Testis (tissue), 3 donors: Measurements from ENCODE around the gene POLR3K. TPM values are rescaled to one million over a fixed set of nuclear protein-coding genes. Genes with fewer than 3 reads are reported as not detected.
"Not testable (repeated sequence)": the region's sequence is repeated elsewhere in the genome, so short reads cannot be mapped to it uniquely, and the experiment has no call there.

Source experiments
- DNase-seq: peaks from one replicate; pipeline ENCODE4 v3.0.0-alpha.2; 2019
- H3K27ac ChIP-seq, 2 donors: fragments of 200-600 bp; sonication (generic); one replicate each; pipeline ENCODE4 v1.5.1; 2019
- H3K27me3 ChIP-seq: fragments of 200-600 bp; sonication (generic); one replicate; pipeline ENCODE4 v1.5.1; 2019
- H3K36me3 ChIP-seq: fragments of 200-600 bp; sonication (generic); one replicate; pipeline ENCODE4 v1.5.1; 2017; ENCODE audit warnings: low read depth; ENCODE audit errors: missing control alignments
- H3K4me1 ChIP-seq: fragments of 200-600 bp; sonication (generic); one replicate; pipeline ENCODE4 v1.5.1; 2019
- H3K4me3 ChIP-seq, 2 donors: fragments of 200-600 bp; sonication (generic); one replicate each; pipeline ENCODE4 v1.5.1; 2017 to 2019
- H3K9me3 ChIP-seq: fragments of 200-600 bp; sonication (generic); one replicate; pipeline ENCODE4 v1.5.1; 2017
- CTCF ChIP-seq, 3 experiments: fragments of 450-650 bp in 2 of 3; fragments of 200-600 bp in 1 of 3; sonication (generic) in 1 of 3; IDR thresholded peaks; one replicate each; pipeline ENCODE4 v1.5.1; 2016 to 2019; ENCODE audit warnings: antibody characterized with exemption in 3 of 3, mild to moderate bottlenecking in 2 of 3, moderate library complexity in 1 of 3
- POLR2A ChIP-seq: fragments of 450-650 bp; IDR thresholded peaks from one replicate; pipeline ENCODE4 v1.6.1; 2017; ENCODE audit warnings: antibody characterized with exemption, mild to moderate bottlenecking, moderate library complexity
- WGBS, 2 donors: methylation state at CpG; one replicate each; pipeline ENCODE4 v1.1.5; 2018; 5-methylcytosine and 5-hydroxymethylcytosine counted together
- intact Hi-C: fragments of 100-400 bp; cut with DNase I; formaldehyde crosslinking; loops from one replicate; pipeline ENCODE4 v1.15.1; 2023; ENCODE audit warnings: low total_unique reads
- polyA plus RNA-seq: library from polyadenylated mRNA; stranded (reverse); fragments of 350-450 nt; fragmentation: Illumina TruSeq; extraction: RNeasy Lipid Tissue Mini Kit (QIAGEN cat#74804); gene quantifications from one replicate; pipeline ENCODE4 v1.2.3, GENCODE V29; 2014; ENCODE audit warnings: low read depth, low replicate concordance; ENCODE audit not compliant: insufficient read depth
- total RNA-seq, 2 donors: library from RNA; depleted of rRNA; stranded (reverse); fragments of >200 nt; gene quantifications; one replicate each; pipeline ENCODE4 v1.2.3, GENCODE V29; 2016

The POLR3K gene
- total and polyA plus RNA-seq, 3 donors from 2014 or later, result 2.4 to 6.5 (median 3.0) TPM

DNA sequence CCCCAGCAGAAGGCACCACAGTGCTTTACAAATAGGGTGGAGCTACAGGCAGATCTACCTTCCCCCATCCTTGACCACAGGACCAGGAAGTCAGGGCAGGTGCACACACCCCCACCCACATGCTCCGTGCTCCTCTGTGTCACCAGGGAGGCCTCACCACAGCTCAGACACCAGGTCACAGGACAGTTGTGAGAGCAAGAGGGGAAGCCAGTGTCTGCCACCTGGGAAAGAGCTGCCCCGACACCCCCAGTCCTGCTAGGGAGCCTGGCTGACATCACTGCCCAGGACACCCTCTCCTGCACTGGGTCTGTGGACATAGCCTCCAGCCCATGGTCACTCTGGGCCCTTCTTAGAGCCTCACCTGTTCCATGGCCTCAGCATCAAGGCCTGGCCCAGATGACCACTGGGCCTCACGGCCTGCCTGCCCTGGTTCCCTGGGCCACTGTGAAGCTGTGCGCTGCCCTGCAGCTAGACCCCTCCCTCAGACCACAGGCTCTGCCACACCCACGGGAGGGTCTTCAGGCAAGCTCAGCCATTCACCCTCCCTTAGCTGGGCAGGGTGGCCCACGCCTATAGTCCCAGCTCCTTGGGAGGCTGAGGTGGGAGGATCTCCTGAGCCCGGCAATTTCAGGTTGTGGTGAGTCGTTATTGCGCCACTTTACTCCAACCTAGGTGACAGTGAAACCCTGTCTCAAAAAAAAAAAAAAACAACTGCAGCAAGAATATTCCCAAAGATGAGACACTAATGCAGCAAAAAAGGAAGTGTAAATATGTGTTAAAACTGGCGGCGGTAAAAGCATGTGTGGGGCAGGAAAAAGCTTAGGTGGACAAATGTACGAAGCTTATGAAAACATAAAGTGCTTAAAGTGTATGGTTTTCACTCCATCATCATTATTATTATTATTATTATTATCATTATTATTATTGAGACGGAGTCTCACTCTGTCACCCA, 14.2 kb downstream of the POLR3K start:
- no peaks in the 10 kb centered on the region for H3K36me3 ChIP-seq
- intact Hi-C loops, result no loop called here
- no peaks in the 10 kb centered on the region for H3K27me3 ChIP-seq
- H3K27ac ChIP-seq, result no peak overlapping the region
- H3K9me3 ChIP-seq, result no peaks in the 10 kb centered on the region
- WGBS, 2 donors, result 90 to 92% methylated on average over 11 to 13 of the region's 13 CpGs
- DNase-seq, result no peak
- no peak for TF ChIP-seq CTCF (IDR thresholded peaks at IDR 0.05)
- no peak for TF ChIP-seq POLR2A
- H3K4me1 ChIP-seq, result no peaks in the 10 kb centered on the region
- H3K4me3 ChIP-seq, result no peak overlapping the region

- H3K9me3 ChIP-seq, H3K36me3 ChIP-seq, DNase-seq, H3K27me3 ChIP-seq, intact Hi-C loops, H3K4me3 ChIP-seq, H3K4me1 ChIP-seq, H3K27ac ChIP-seq: not testable (repeated sequence)
- 73 to 94% methylated on average over 8 to 11 of the region's 11 CpGs for WGBS, 2 donors
Measured at GRCh38 chr16:38206-38605, 15.2 kb downstream of the POLR3K start.

DNA sequence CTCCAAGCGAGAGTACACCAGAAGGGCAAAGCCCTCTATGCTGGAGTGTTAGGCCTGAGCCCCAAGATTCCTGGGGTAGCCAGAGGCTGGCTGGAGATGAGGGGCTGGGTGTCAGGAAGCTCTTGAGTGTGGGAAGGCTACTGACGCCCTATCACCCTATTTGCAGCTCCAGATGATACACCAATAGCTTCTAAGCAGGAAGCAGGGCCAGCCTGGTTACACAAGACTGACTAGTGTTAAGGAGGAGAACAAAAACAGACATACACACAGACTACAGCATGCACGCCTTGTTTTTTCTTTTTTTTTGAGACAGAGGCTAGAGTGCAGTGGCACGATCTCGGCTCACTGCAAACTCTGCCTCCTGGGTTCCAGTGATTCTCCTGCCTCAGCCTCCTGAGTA, 15.9 kb downstream of the POLR3K start:
- H3K9me3 ChIP-seq, result no peaks in the 10 kb centered on the region
- H3K27ac ChIP-seq, result no peak overlapping the region
- intact Hi-C loops, result no loop called here
- H3K27me3 ChIP-seq, result no peaks in the 10 kb centered on the region
- H3K36me3 ChIP-seq, result no peaks in the 10 kb centered on the region
- 97 to 98% methylated on average over 5 of the region's 5 CpGs for WGBS, 2 donors
- H3K4me1 ChIP-seq, result no peaks in the 10 kb centered on the region
- DNase-seq, result no peak
- H3K4me3 ChIP-seq, result no peak overlapping the region
- TF ChIP-seq CTCF (IDR thresholded peaks at IDR 0.05) (no peak), POLR2A (no peak)

- H3K4me3 ChIP-seq, result no peak overlapping the region
- intact Hi-C loops, result no loop called here
- H3K36me3 ChIP-seq, result no peaks in the 10 kb centered on the region
- 89 to 95% methylated on average over 14 to 15 of the region's 15 CpGs for WGBS, 2 donors
- no peak overlapping the region for H3K27ac ChIP-seq
- no peaks in the 10 kb centered on the region for H3K9me3 ChIP-seq
- no peaks in the 10 kb centered on the region for H3K4me1 ChIP-seq
- TF ChIP-seq POLR2A (no peak), CTCF (IDR thresholded peaks at IDR 0.05) (no peak)
- no peaks in the 10 kb centered on the region for H3K27me3 ChIP-seq
- no peak for DNase-seq
Measured at GRCh38 chr16:36336-36984, 16.9 kb downstream of the POLR3K start.

GRCh38 chr16:35678-36305, 17.6 kb downstream of the POLR3K start:
- DNase-seq, result no peak
- H3K27ac ChIP-seq, result no peak overlapping the region
- 90 to 91% methylated on average over 5 to 11 of the region's 11 CpGs for WGBS, 2 donors
- no peaks in the 10 kb centered on the region for H3K27me3 ChIP-seq
- H3K4me3 ChIP-seq, result no peak overlapping the region
- no peak for TF ChIP-seq CTCF (IDR thresholded peaks at IDR 0.05)
- TF ChIP-seq POLR2A, result no peak
- H3K36me3 ChIP-seq, result no peaks in the 10 kb centered on the region
- intact Hi-C loops, result no loop called here
- no peaks in the 10 kb centered on the region for H3K9me3 ChIP-seq
- H3K4me1 ChIP-seq, result no peaks in the 10 kb centered on the region
